H1 (cell line): ENCODE results near the gene CALD1.
A peak's percentile ranks its signal among the peaks of the same experiment; 100 is the strongest.

ENCODE experiments used
- CHD2 ChIP-seq: IDR thresholded peaks from 2 replicates; pipeline ENCODE4 v1.6.1; 2012; ENCODE audit warnings: low read length, improper control_type of control experiment
- CTCF ChIP-seq, 3 experiments: IDR thresholded peaks; 1 replicate in 2 of 3; 2 replicates in 1 of 3; pipeline versions ENCODE4 v1.5.1 to v1.6.1; 2011; ENCODE audit warnings: low read length in 3 of 3, mild to moderate bottlenecking in 3 of 3, inconsistent platforms in 2 of 3, low read depth in 1 of 3, moderate library complexity in 1 of 3; ENCODE audit not compliant: insufficient read depth in 1 of 3; ENCODE audit errors: control extremely low read depth in 1 of 3
- EP300 ChIP-seq, 2 experiments: IDR thresholded peaks; 1 replicate in 1 of 2; 2 replicates in 1 of 2; pipeline ENCODE4 v1.6.1; 2011 to 2012; ENCODE audit warnings: low read depth in 2 of 2, low read length in 2 of 2, mild to moderate bottlenecking in 2 of 2, borderline replicate concordance in 1 of 2, inconsistent platforms in 1 of 2, moderate library complexity in 1 of 2
- EZH2 ChIP-seq: fragments of 200-600 bp; sonication (generic); IDR thresholded peaks from 2 replicates; pipeline ENCODE4 v1.7.1; 2012; ENCODE audit warnings: low read depth, mild to moderate bottlenecking, moderate library complexity, low read length, inconsistent platforms; ENCODE audit not compliant: severe bottlenecking
- FOSL1 ChIP-seq: IDR thresholded peaks from 2 replicates; pipeline ENCODE4 v1.6.1; 2011; ENCODE audit warnings: mild to moderate bottlenecking, low read depth, low read length, moderate library complexity; ENCODE audit not compliant: insufficient read depth
- JUN ChIP-seq: IDR thresholded peaks from 2 replicates; pipeline ENCODE4 v1.6.1; 2011; ENCODE audit warnings: low read depth, mild to moderate bottlenecking, improper control_type of control experiment, low read length
- POLR2A ChIP-seq, 2 experiments: IDR thresholded peaks; 1 replicate in 1 of 2; 2 replicates in 1 of 2; pipeline ENCODE4 v1.6.1; 2011; ENCODE audit warnings: low read depth in 2 of 2, low read length in 2 of 2, mild to moderate bottlenecking in 2 of 2; ENCODE audit errors: control extremely low read depth in 1 of 2
- POLR2AphosphoS5 ChIP-seq: IDR thresholded peaks from 2 replicates; pipeline ENCODE4 v1.6.1; 2011; ENCODE audit warnings: low read depth, low read length
- SIX5 ChIP-seq: IDR thresholded peaks from 2 replicates; pipeline ENCODE4 v1.6.1; 2011; ENCODE audit warnings: mild to moderate bottlenecking, low read depth, low read length
- TAF1 ChIP-seq: IDR thresholded peaks from 2 replicates; pipeline ENCODE4 v1.6.1; 2011; ENCODE audit warnings: mild to moderate bottlenecking, low read depth, low read length
- USF2 ChIP-seq: IDR thresholded peaks from 2 replicates; pipeline ENCODE4 v1.6.1; 2011; ENCODE audit warnings: low read length, improper control_type of control experiment

GRCh38 chr7:134789967-134790685 lies 10.7 kb downstream of the CALD1 start:
- TF ChIP-seq USF2 (no peak), CTCF (IDR thresholded peaks at IDR 0.05; ENCODE audit: control extremely low read depth in 1 of 3, insufficient read depth in 1 of 3, low read depth in 1 of 3, low read length in 3 of 3) (no peak), CHD2 (no peak), EZH2 (no peak), POLR2AphosphoS5 (no peak; the same call in 1 of the 2 replicates), EP300 (IDR thresholded peaks at IDR 0.05; ENCODE audit: borderline replicate concordance in 1 of 2, low read depth in 2 of 2, low read length in 2 of 2) (no peak), POLR2A (IDR thresholded peaks at IDR 0.05; ENCODE audit: control extremely low read depth in 1 of 2, low read depth in 2 of 2, low read length in 2 of 2) (peak in 1 of 2 experiments; percentile 52; a peak in 1 of 3 replicates), JUN (no peak), TAF1 (no peak), SIX5 (no peak), FOSL1 (no peak)
